HepG2 (cell line): Measurements from ENCODE around the gene AJM1. TPM values are rescaled to one million over a fixed set of nuclear protein-coding genes. Genes with fewer than 3 reads are reported as not detected.
A peak's percentile ranks its signal among the peaks of the same experiment; 100 is the strongest.

Source experiments
- ATAC-seq: fragments of 200-7000 bp; cut with Tn5 transposase; 3 replicates; pipeline ENCODE4 v1.9.1; 2020; ENCODE audit warnings: mild to moderate bottlenecking, moderate library complexity
- BruUV-seq: library from RNA; stranded (reverse); fragments of 400-500 nt; replicated peaks from 2 replicates; lab custom pipeline; 2021; lab: Mats Ljungman, UMichigan
- CTCF ChIA-PET: fragments of 300-600 bp; formaldehyde crosslinking; extraction: SDS; loops from one replicate; lab custom pipeline; 2021; ENCODE audit warnings: low total read pairs, inconsistent platforms, low intra/inter-chr PET ratio; lab: Yijun Ruan, JAX
- POLR2A ChIA-PET: fragments of 350-600 bp; sonication (Branson Sonifier 250); formaldehyde crosslinking; loops from one replicate; lab custom pipeline; 2020; ENCODE audit warnings: antibody characterized with exemption, inconsistent platforms; lab: Yijun Ruan, JAX
- DNase-seq: peaks from one replicate; pipeline ENCODE4 v3.0.0-alpha.2; 2015; ENCODE audit warnings: low spot score
- FAIRE-seq: peaks from 3 replicates; lab custom pipeline; 2011; peaks lifted over from hg19 to GRCh38; lab: Jason Lieb, UNC
- H2AFZ ChIP-seq: one replicate; pipeline ENCODE4 v1.6.1; 2011; ENCODE audit warnings: low read length, inconsistent platforms
- H3K27ac ChIP-seq: fragments of 300-600 bp; 3 replicates; pipeline ENCODE4 v1.8.0; 2011; ENCODE audit warnings: mixed run types, mild to moderate bottlenecking, mixed read lengths, low read length, inconsistent platforms; ENCODE audit not compliant: insufficient read depth; ENCODE audit errors: extremely low read length
- H3K27me3 ChIP-seq, 2 experiments: fragments of 200-600 bp in 1 of 2; 2 replicates in 1 of 2; 3 replicates in 1 of 2; pipeline versions ENCODE4 v1.6.0 to v1.8.0; 2011; ENCODE audit warnings: low read length in 2 of 2, mild to moderate bottlenecking in 2 of 2, moderate library complexity in 2 of 2, inconsistent platforms in 1 of 2; ENCODE audit not compliant: insufficient read depth in 2 of 2, control insufficient read depth in 1 of 2
- H3K36me3 ChIP-seq, 2 experiments: fragments of 200-600 bp in 1 of 2; replicated peaks in 1 of 2; 2 replicates in 1 of 2; 3 replicates in 1 of 2; pipeline versions ENCODE4 v1.5.1 to v1.8.0; 2011; ENCODE audit warnings: low read length in 2 of 2, inconsistent platforms in 1 of 2; ENCODE audit not compliant: insufficient read depth in 2 of 2, control insufficient read depth in 1 of 2
- H3K4me1 ChIP-seq: 2 replicates; pipeline ENCODE4 v1.5.1; 2012; ENCODE audit warnings: low read length, inconsistent platforms; ENCODE audit not compliant: insufficient read depth
- H3K4me2 ChIP-seq: 2 replicates; pipeline ENCODE4 v1.6.0; 2011; ENCODE audit warnings: low read depth, low read length, inconsistent platforms
- H3K4me3 ChIP-seq, 3 experiments: fragments of 200-600 bp in 1 of 3; sonication (generic), shearing (Covaris generic) in 1 of 3; replicated peaks in 1 of 3; 2 replicates each; pipeline ENCODE4 v1.5.1; 2011 to 2016; ENCODE audit warnings: low read length in 3 of 3, inconsistent platforms in 2 of 3, low read depth in 2 of 3, mild to moderate bottlenecking in 2 of 3, control low read depth in 1 of 3, mixed read lengths in 1 of 3; ENCODE audit not compliant: insufficient read depth in 1 of 3
- H3K79me2 ChIP-seq: one replicate; pipeline ENCODE4 v1.6.1; 2011; ENCODE audit warnings: low read length, inconsistent platforms; ENCODE audit not compliant: insufficient read depth
- H3K9ac ChIP-seq: 2 replicates; pipeline ENCODE4 v1.6.0; 2011; ENCODE audit warnings: mild to moderate bottlenecking, low read depth, low read length, inconsistent platforms; ENCODE audit not compliant: insufficient read depth
- H3K9me3 ChIP-seq: 2 replicates; pipeline ENCODE4 v1.5.1; 2012; ENCODE audit warnings: mild to moderate bottlenecking, low read length
- H4K20me1 ChIP-seq: 2 replicates; pipeline ENCODE4 v1.6.0; 2011; ENCODE audit warnings: inconsistent platforms, mild to moderate bottlenecking, low read length, moderate library complexity; ENCODE audit not compliant: insufficient read depth
- AGO1 ChIP-seq: fragments of 200-400 bp; formaldehyde crosslinking; IDR thresholded peaks from 2 replicates; pipeline ENCODE4 v1.6.1; 2017; ENCODE audit warnings: mild to moderate bottlenecking, low read depth, low read length, moderate library complexity; ENCODE audit not compliant: poor library complexity, severe bottlenecking
- ATAD3A ChIP-seq: sonication (generic); formaldehyde crosslinking; IDR thresholded peaks from 2 replicates; pipeline ENCODE4 v1.4.0; 2020; ENCODE audit warnings: missing genetic modification reagents
- PAF1 ChIP-seq: IDR thresholded peaks from 2 replicates; pipeline ENCODE4 v1.6.1; 2016; ENCODE audit warnings: missing genetic modification reagents, missing compliant biosample characterization
- RBFOX2 ChIP-seq: fragments of 200-400 bp; formaldehyde crosslinking; IDR thresholded peaks from 2 replicates; pipeline ENCODE4 v1.6.1; 2017; ENCODE audit warnings: low read depth, mild to moderate bottlenecking, low read length
- YEATS2 ChIP-seq: sonication (generic); formaldehyde crosslinking; IDR thresholded peaks from 2 replicates; pipeline ENCODE4 v1.4.0; 2020; ENCODE audit warnings: missing genetic modification reagents, borderline replicate concordance
- ZC3H13 ChIP-seq: sonication (generic); formaldehyde crosslinking; IDR thresholded peaks from 2 replicates; pipeline ENCODE4 v1.8.1; 2023; ENCODE audit warnings: mild to moderate bottlenecking, missing genetic modification reagents, moderate library complexity
- ZNF263 ChIP-seq: sonication (generic); formaldehyde crosslinking; IDR thresholded peaks from 2 replicates; pipeline ENCODE4 v1.4.0; 2020; ENCODE audit warnings: missing genetic modification reagents
- ZNF296 ChIP-seq: sonication (generic); formaldehyde crosslinking; conservative IDR thresholded peaks from 2 replicates; pipeline ENCODE4 v1.5.0; 2020; ENCODE audit warnings: mild to moderate bottlenecking, missing genetic modification reagents
- ZNF563 ChIP-seq: sonication (generic); formaldehyde crosslinking; IDR thresholded peaks from 2 replicates; pipeline ENCODE4 v1.8.0; 2022; ENCODE audit warnings: mild to moderate bottlenecking, moderate library complexity, missing genetic modification reagents
- WGBS: methylation state at CpG from one replicate; pipeline ENCODE4 v1.1.6; 2017; ENCODE audit warnings: low lambda C conversion rate; 5-methylcytosine and 5-hydroxymethylcytosine counted together
- in situ Hi-C: cut with HindIII; loops from 2 replicates; pipeline ENCODE4 v1.10.0; 2017; ENCODE audit warnings: low pct_unique_long_range_greater_than_20kb; ENCODE audit not compliant: extremely low pct_ligation_motif_present
- intact Hi-C: fragments of 100-400 bp; cut with micrococcal nuclease; formaldehyde crosslinking; loops from one replicate; pipeline ENCODE4 v1.10.0; 2022; ENCODE audit not compliant: unreplicated experiment
- polyA plus RNA-seq, 8 experiments: library from polyadenylated mRNA; depleted of rRNA in 3 of 8; stranded (reverse) in 7 of 8; unstranded in 1 of 8; fragments of >200 nt; fragmentation: Illumina TruSeq in 4 of 8; extraction: Trizol in 4 of 8; gene quantifications; 2 replicates each; pipeline versions ENCODE4 v1.2.1 to v1.2.3, GENCODE V29; 2011 to 2016; ENCODE audit warnings: low read depth in 4 of 8, missing spikeins in 1 of 8, mixed read lengths in 1 of 8; ENCODE audit not compliant: insufficient read depth in 1 of 8
- total RNA-seq, 5 experiments: library from RNA; depleted of rRNA; stranded (reverse); fragments of >200 nt; fragmentation: Illumina TruSeq; extraction: Trizol; gene quantifications; 2 replicates each; pipeline ENCODE4 v1.2.3, GENCODE V29; 2016; ENCODE audit warnings: low read depth in 1 of 5
- TF ChIP-seq, protein P1 (sequence below): sonication (generic); formaldehyde crosslinking; IDR thresholded peaks from 2 replicates; pipeline ENCODE4 v1.5.1; 2020; ENCODE audit warnings: mild to moderate bottlenecking, missing genetic modification reagents, moderate library complexity

AJM1 gene
- total and polyA plus RNA-seq, 2 of the 13 experiments (the other 11 are each of a cell fraction or from before 2014, with no cell fraction given), result 1.1 to 1.2 TPM

DNA sequence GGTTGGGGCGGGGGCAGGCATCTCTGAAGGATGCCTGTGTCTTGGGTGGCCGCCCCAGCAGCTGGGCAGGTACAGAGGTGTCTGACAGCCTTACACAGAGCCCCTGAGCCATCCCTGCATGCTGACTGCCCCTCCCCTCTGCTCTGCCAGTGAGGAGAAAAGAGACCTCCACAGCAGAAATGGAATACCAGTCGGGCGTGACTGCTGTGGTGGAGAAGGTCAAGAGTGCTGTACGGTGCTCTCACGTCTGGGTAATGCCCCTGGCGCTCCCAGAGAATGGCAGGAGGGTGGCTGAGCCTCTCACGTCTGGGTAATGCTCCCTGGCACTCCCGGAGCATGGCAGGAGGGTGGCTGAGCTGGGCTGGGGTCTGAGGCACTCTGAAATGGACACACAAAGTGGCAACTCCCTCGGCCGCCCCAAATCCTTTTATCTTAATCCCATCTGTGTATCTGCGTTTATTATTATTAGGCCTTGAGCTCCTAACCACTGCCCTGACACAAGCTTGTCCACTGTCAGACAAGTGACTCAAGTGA is 37.0 kb upstream of the AJM1 start:
- Histone ChIP-seq H3K4me3 (no peak overlapping the region; a peak in 1 of 6 replicates), H3K4me1 (peaks cover 67% of the 10 kb centered on the region), H3K4me2 (peak overlapping the region; percentile 72), H2AFZ (no peak overlapping the region), H3K27me3 (no peaks in the 10 kb centered on the region), H4K20me1 (no peaks in the 10 kb centered on the region; the same call in none of the 2 replicates), H3K36me3 (peaks cover 0 to 2% of the 10 kb centered on the region in 2 experiments; a peak in 3 of 5 replicates), H3K79me2 (peaks cover 56% of the 10 kb centered on the region), H3K9me3 (no peaks in the 10 kb centered on the region)
- DNase-seq, result no peak
- 95% methylated on average over 6 of the region's 12 CpGs for WGBS
- no peak for ATAC-seq
- intact Hi-C loops, result no loop called here
- FAIRE-seq, result no peak
- TF ChIP-seq ZNF563 (CRISPR knock-in tag) (0 out of 2 replicates have a peak, but pooled peaks have one; percentile 30), PAF1 (CRISPR knock-in tag) (0 out of 2 replicates have a peak, but pooled peaks have one; percentile 41), ZNF263 (no peak), ZNF296 (CRISPR knock-in tag) (0 out of 2 replicates have a peak, but pooled peaks have one; percentile 7), YEATS2 (no peak), ATAD3A (CRISPR knock-in tag) (no peak)
- TF ChIP-seq, all 625 proteins: peak for 3
- H3K9ac ChIP-seq, result no peak overlapping the region
- in situ Hi-C loops, result no loop called here
- no peak overlapping the region for H3K27ac ChIP-seq
- POLR2A ChIA-PET, result no interaction called here
- no TSS peak for BruUV-seq
- CTCF ChIA-PET, result no interaction called here

DNA sequence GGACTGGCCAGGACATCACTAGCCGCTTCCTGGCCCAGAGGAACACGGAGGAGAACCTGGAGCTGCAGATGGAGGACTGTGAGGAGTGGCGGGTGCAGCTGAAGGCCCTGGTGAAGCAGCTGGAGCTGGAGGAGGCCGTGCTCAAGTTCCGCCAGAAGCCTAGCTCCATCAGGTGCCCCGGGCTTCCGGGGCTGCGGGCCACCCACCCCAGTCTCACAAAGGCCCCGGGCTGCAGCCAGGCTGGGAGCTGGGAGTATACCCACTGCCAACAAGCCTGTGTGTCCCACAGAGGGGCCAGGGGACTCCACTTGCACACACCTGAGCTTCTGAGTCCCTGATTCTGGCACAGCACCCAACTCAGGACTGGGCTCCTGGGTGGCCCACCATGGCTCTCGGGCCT is 36.2 kb upstream of the AJM1 start:
- Histone ChIP-seq H3K9me3 (no peaks in the 10 kb centered on the region), H3K9ac (peak overlapping the region; percentile 86; the same call in 1 of the 2 replicates), H3K79me2 (peaks cover 55% of the 10 kb centered on the region), H3K36me3 (peaks cover 2 to 3% of the 10 kb centered on the region in 2 experiments; a peak in 3 of 5 replicates), H3K4me1 (peaks cover 74% of the 10 kb centered on the region), H2AFZ (no peak overlapping the region), H3K4me2 (peak overlapping the region; percentile 72), H3K4me3 (peak overlapping the region; percentile 61 to 96 (median 88); a peak in 5 of 6 replicates), H3K27ac (peak overlapping the region; percentile 76), H4K20me1 (no peaks in the 10 kb centered on the region; the same call in 1 of the 2 replicates), H3K27me3 (no peaks in the 10 kb centered on the region)
- intact Hi-C loops, result no loop called here
- in situ Hi-C loops, result no loop called here
- BruUV-seq, result no TSS peak
- ATAC-seq (no peak), FAIRE-seq (no peak), DNase-seq (no peak)
- CTCF ChIA-PET, result no interaction called here
- 93% methylated on average over 3 of the region's 10 CpGs for WGBS
- POLR2A ChIA-PET, result interaction anchor here (0.6 to 3.2 kb wide), 5 partner anchors 10 to 78 kb away, joined by 3 to 12 read pairs (median 6); partner anchors contain the start of gene CCDC183
- TF ChIP-seq ZC3H13 (CRISPR knock-in tag) (peak; percentile 33; the same call in 1 of the 2 replicates), RBFOX2 (peak; percentile 57), AGO1 (peak; percentile 74)
- TF ChIP-seq, protein P1, sequence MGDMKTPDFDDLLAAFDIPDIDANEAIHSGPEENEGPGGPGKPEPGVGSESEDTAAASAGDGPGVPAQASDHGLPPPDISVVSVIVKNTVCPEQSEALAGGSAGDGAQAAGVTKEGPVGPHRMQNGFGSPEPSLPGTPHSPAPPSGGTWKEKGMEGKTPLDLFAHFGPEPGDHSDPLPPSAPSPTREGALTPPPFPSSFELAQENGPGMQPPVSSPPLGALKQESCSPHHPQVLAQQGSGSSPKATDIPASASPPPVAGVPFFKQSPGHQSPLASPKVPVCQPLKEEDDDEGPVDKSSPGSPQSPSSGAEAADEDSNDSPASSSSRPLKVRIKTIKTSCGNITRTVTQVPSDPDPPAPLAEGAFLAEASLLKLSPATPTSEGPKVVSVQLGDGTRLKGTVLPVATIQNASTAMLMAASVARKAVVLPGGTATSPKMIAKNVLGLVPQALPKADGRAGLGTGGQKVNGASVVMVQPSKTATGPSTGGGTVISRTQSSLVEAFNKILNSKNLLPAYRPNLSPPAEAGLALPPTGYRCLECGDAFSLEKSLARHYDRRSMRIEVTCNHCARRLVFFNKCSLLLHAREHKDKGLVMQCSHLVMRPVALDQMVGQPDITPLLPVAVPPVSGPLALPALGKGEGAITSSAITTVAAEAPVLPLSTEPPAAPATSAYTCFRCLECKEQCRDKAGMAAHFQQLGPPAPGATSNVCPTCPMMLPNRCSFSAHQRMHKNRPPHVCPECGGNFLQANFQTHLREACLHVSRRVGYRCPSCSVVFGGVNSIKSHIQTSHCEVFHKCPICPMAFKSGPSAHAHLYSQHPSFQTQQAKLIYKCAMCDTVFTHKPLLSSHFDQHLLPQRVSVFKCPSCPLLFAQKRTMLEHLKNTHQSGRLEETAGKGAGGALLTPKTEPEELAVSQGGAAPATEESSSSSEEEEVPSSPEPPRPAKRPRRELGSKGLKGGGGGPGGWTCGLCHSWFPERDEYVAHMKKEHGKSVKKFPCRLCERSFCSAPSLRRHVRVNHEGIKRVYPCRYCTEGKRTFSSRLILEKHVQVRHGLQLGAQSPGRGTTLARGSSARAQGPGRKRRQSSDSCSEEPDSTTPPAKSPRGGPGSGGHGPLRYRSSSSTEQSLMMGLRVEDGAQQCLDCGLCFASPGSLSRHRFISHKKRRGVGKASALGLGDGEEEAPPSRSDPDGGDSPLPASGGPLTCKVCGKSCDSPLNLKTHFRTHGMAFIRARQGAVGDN (CRISPR knock-in tag), result 0 out of 2 replicates have a peak, but pooled peaks have one; percentile 12
